ENCODE measurements around the gene ADAMTS12. TPM values are rescaled to one million over a fixed set of nuclear protein-coding genes. Genes with fewer than 3 reads are reported as not detected.

ADAMTS12 gene
- total and polyA plus RNA-seq, 10 of the 15 experiments (the other 5 are each of a cell fraction or from before 2014, with no cell fraction given) = 0.11 to 35.8 (median 20.7) TPM

- FAIRE-seq (no peak), DNase-seq (ENCODE audit: low read depth, low spot score) (no peak), ATAC-seq (no peak)
- no peaks in the 10 kb centered on the region for H3K27me3 ChIP-seq (replicated peaks in 1 of 2; ENCODE audit: control insufficient read depth in 2 of 2, insufficient read depth in 2 of 2, low read length in 1 of 2)
- no peaks in the 10 kb centered on the region for H3K36me3 ChIP-seq (ENCODE audit: control insufficient read depth in 2 of 2, insufficient read depth in 2 of 2, low read length in 1 of 2)
- no TSS peak for BruUV-seq (replicated peaks)
- ChIA-PET POLR2A (no interaction called here), RAD21 (ENCODE audit: unreplicated experiment) (no interaction called here), SMC1A (ENCODE audit: uncharacterized antibody, unreplicated experiment) (interaction anchor here (1.2 to 1.7 kb wide), 2 partner anchors 26 to 104 kb away, joined by 4 read pairs; no protein-coding TSS in a partner anchor), CTCF (interaction anchor here (1.5 kb wide), 1 partner anchor 107 kb away, joined by 4 read pairs; no protein-coding TSS in a partner anchor)
- no peak overlapping the region for H3K9ac ChIP-seq (ENCODE audit: control insufficient read depth, insufficient read depth, low read length)
- peaks cover 11% of the 10 kb centered on the region for H3K4me1 ChIP-seq (ENCODE audit: control insufficient read depth, insufficient read depth, low read length)
- no peak overlapping the region for H3K27ac ChIP-seq (ENCODE audit: control insufficient read depth, insufficient read depth)
- H3K4me2 ChIP-seq (ENCODE audit: control insufficient read depth, insufficient read depth) = no peak overlapping the region
- in situ Hi-C loops (cut with MboI) = no loop called here
- no peaks in the 10 kb centered on the region for H4K20me1 ChIP-seq (ENCODE audit: control insufficient read depth, insufficient read depth)
- H3K4me3 ChIP-seq = no peak overlapping the region
- no peaks in the 10 kb centered on the region; the same call in 1 of the 2 replicates for H3K79me2 ChIP-seq (ENCODE audit: control insufficient read depth, insufficient read depth, low read length)
- no peak for TF ChIP-seq ESRRA (IDR thresholded peaks at IDR 0.05; ENCODE audit: low read length)
- no peak for TF ChIP-seq MLLT1 (IDR thresholded peaks at IDR 0.05)
- TF ChIP-seq SMC3 (IDR thresholded peaks at IDR 0.05; ENCODE audit: borderline replicate concordance, low read length) = no peak
- TF ChIP-seq YBX1 (IDR thresholded peaks at IDR 0.05) = no peak
- no peak for TF ChIP-seq MEF2A (IDR thresholded peaks at IDR 0.05; ENCODE audit: insufficient read depth, low read depth, low read length)
- no peak for TF ChIP-seq SKIL (IDR thresholded peaks at IDR 0.05; ENCODE audit: low read depth, poor library complexity, severe bottlenecking)
- TF ChIP-seq WRNIP1 (IDR thresholded peaks at IDR 0.05; ENCODE audit: borderline replicate concordance, low read depth, low read length) = no peak
- intact Hi-C loops (cut with micrococcal nuclease; ENCODE audit: unreplicated experiment) = no loop called here
- WGBS (ENCODE audit: insufficient coverage, insufficient replicate concordance, low lambda C conversion rate, missing lambda C conversion rate) = 0% methylated on average over 1 of the region's 1 CpG
- no peak overlapping the region for H2AFZ ChIP-seq (ENCODE audit: control insufficient read depth, low read depth, low read length)
- no peaks in the 10 kb centered on the region; the same call in 2 of the 3 replicates for H3K9me3 ChIP-seq (replicated peaks; ENCODE audit: control insufficient read depth, insufficient read depth, low read length)
These were observed 63.9 kb downstream of the ADAMTS12 start for GRCh38 chr5:33827885-33828284.
